Fibroblast of the conjunctiva (primary cell): ENCODE data around the gene LITAFD.
A peak's percentile ranks its signal among the peaks of the same experiment; 100 is the strongest.
"Not testable (repeated sequence)": the region's sequence is repeated elsewhere in the genome, so short reads cannot be mapped to it uniquely, and the experiment has no call there.

Experiments
- DNase-seq: peaks from one replicate; pipeline ENCODE4 v3.0.0-alpha.2; 2010; ENCODE audit warnings: low read depth

The LITAFD gene

DNA sequence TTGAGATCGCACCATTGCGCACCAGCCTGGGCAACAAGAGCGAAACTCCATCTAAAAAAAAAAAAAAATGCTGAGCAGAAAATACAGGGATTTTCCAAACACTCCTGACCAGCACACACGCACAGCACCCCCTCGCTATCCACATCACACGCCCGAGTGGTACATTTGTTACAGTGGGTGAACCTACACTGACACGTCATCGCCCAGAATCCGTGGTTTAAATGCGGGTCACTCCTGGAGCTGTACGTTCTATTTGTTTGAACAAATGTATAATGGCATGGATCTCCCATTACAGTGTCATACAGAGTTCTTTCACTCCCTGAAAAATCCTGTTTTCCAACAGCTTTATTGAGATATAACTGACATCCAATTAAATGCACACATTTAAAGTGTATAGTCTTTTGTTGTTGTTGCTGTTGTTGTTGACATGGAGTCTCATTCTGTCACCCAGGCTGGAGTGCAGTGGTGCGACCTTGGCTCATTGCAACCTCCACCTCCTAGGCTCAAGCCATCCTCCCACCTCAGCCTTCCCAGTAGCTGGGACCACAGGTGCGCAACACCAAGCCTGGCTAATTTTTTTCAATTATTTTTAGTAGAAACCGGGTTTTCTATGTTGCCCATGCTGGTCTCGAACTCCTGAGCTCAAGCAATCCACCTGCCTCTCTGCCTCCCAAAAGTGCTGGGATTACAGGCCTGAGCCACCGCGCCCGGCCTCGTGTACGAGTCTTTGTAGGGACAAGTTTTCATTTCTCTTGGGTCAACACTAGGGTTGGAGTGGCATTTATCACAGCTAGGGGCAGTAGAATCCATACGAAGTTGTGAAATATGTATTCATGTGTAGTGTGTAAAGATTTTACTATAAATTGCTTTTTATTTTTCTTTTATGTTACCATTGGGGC lies 8.9 kb upstream of the LITAFD start:
- DNase-seq, result no peak

DNA sequence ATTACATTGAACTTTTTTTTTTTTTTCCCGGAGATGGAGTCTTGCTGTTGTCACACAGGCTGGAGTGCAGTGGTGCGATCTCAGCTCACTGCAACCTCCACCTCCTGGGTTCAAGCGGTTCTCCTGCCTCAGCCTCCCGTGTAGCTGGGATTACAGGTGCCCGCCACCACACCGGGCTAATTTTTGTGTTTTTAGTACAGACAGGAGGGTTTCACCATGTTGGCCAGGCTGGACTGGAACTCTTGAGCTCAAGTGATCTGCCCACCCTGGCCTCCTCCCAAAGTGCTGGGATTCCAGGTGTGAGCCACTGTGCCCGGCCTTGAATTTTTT lies 8.3 kb upstream of the LITAFD start:
- not testable (repeated sequence) for DNase-seq

DNA sequence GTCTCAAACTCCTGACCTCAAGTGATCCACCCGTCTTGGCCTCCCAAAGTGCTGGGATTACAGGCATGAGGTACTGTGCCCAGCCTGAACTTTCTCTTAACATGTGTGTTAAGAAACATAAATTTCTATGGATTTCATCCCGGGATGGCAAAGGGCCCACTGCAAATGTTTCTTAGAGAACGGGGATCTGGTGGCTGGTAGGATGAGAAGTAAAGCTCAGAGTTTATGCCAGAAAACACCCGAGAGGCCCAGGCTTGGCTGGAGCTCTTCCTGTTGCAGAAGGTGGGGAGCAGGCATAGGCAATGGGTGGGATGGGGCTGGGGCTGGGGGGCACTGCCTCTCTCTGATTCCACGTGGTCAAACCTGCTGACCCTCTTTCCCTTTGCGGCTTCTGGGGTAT lies 7.8 kb upstream of the LITAFD start:
- DNase-seq, result peak; percentile 42

DNA sequence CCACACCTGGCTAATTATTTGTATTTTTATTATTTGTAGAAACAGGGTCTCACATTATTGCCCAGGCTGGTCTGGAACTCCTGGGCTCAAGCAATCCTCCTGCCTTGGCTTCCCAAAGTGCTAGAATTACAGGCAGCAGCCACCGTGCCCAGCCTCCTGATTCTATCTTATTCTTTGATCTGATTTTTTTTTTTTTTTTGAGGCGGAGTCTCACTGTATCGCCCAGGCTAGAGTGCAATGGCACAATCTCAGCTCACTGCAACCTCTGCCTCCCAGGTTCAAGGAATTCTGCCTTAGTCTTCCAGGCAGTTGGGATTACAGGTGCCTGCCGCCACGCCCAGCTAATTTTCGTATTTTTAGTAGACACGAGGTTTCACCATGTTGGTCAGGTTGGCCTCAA lies 6.8 kb upstream of the LITAFD start:
- not testable (repeated sequence) for DNase-seq

GRCh38 chr16:8877894-8878522 lies 4.1 kb upstream of the LITAFD start:
- no peak for DNase-seq

DNA sequence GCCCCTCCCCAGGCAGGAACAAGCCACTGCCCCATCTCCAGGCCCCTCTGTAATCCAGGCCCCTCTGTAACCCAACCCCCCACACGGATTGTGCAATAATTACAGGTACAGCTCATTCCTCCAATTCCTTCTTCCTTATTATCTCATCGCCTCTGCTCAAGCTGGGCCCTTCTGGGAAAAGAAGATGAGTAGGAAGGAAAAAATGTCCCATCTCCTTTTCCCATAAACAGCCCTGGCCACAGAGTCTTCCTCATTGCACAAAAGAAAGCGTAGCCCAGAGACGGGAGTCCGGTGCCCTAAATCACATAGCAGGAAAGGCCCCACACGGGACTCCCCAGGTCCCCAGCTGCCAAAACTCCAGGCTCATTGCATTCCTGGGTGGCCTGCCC lies 3.6 kb upstream of the LITAFD start:
- DNase-seq, result no peak

DNA sequence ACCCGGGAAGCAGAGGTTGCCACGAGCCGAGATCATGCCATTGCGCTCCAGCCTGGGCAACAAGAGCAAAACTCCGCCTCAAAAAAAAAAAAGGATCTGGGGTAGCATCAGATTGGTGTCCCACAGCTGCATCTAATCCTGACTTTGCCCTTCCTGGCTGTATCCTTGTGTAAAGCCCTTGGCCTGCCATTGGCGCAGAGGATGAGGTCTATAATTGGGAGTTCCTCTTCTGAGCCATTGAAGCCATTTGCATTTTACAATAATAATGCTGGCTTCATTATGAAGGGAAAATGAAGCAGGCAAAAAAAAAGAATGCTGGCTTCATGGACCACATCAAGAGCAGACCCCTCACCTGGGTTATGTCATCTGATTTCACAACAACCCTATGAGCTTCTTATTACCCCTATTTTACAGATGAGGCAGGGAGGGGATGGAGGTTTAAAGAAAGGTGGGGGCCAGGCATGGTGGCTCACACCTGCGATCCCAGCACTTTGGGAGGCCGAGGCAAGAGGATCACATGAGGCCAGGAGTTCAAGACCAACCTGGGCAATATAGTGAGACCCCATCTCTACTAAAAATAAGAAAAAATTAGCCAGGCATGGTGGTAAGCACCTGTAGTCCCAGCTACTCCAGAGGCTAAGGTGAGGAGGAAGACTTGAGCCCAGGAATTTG lies 1.2 kb upstream of the LITAFD start:
- DNase-seq, result no peak

DNA sequence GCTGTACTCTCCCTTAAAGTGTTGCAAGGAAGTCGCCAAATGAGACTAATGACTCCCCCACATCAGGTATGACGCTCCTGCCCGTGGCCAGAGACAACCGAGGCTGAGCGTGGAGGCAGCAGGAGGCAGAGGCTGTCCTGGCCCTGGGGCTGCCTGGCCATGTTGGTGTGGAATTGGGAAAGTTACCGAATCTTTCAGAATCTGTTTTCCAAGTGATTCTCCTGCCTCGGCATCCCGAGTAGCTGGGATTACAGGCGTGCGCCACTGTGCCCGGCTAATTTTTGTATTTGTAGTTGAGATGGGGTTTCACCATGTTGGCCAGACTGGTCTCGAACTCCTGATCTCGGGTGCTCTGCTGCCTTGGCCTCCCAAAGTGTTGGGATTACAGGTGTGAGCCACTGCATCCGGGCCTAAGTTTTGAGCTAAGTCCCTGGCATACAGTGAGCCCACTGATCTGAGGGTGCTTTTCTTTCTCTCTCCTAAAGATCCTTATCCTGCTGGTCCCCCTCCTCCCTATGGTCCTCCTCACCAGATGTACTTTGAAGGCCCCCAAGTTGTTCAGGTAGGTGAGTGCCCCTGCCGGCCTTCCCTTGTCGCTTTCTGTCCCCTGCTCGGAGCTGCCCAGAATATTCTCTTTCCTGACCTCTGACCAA lies 700 bp downstream of the LITAFD start:
- DNase-seq, result no peak

- no peak for DNase-seq
These were observed 3.8 kb downstream of the LITAFD start for GRCh38 chr16:8885674-8886592.

DNA sequence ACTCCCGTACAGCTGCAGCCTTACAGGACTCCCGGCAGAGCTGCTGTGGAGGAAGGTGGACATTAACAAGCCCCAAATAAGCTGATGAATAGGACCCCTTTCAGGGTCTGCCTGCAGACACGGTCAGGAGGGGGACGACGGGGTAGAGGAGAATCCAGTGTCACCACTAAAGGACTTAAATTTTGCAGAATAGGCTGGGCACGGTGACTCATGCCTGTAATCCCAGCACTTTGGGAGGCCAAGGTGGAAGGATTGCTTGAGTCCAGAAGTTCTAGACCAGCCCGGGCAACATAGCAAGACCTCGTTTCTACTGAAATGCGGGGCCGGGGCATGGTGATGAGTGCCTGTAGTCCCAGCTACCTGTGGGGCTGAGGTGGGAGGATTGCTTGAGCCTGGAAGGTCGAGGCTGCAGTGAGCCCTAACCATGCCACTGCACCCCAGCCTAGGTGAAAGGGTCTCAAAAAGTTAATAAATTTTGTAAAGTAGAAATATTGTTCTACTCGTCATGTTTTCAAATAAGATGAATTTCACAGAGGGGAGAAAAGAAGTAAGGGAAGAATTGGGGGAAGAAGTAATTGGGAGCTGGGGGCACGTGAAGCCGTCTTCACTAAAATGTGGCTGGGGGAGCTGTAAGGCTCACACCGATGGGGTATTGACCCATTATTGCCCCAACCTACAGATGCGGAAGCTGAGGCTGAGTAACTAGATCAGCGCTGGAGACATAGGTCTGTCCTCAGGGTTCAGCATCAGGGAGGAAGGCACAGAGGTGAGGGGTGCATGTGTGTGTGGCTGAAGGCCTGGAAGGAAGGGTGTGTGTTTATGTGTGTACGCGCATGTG lies 4.7 kb downstream of the LITAFD start:
- DNase-seq, result no peak

- no peak for DNase-seq
These were observed 5.2 kb downstream of the LITAFD start for GRCh38 chr16:8887431-8887765.

DNA sequence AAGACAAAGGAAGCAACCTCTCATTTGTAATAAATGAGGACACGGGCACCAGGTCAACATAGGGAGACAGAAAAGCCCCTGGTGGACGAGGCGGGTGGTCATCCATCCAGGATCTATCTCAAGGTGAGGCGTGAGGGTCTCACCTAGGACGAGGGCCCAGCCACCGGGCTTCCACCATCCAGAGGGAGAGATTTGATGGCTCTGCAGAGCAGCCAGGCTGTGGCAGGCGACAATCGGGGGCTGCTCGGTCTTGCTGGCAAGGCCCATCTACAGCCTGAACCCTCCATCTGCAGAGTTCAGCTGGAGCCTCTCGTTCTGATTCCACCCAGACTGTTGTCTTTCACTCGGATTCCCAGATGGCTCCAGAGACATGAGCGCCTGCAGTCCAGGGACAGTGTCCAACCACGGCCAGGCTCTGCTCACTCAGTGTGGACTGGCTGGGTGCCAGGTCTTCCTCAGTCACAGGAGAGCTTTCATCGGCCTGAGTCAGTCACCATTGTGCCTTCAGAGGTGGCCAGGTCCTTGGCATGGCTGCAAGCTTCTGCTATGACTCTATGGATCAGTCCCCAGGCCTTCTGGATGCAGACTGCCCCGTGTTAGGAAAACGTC lies 5.9 kb downstream of the LITAFD start:
- no peak for DNase-seq

DNA sequence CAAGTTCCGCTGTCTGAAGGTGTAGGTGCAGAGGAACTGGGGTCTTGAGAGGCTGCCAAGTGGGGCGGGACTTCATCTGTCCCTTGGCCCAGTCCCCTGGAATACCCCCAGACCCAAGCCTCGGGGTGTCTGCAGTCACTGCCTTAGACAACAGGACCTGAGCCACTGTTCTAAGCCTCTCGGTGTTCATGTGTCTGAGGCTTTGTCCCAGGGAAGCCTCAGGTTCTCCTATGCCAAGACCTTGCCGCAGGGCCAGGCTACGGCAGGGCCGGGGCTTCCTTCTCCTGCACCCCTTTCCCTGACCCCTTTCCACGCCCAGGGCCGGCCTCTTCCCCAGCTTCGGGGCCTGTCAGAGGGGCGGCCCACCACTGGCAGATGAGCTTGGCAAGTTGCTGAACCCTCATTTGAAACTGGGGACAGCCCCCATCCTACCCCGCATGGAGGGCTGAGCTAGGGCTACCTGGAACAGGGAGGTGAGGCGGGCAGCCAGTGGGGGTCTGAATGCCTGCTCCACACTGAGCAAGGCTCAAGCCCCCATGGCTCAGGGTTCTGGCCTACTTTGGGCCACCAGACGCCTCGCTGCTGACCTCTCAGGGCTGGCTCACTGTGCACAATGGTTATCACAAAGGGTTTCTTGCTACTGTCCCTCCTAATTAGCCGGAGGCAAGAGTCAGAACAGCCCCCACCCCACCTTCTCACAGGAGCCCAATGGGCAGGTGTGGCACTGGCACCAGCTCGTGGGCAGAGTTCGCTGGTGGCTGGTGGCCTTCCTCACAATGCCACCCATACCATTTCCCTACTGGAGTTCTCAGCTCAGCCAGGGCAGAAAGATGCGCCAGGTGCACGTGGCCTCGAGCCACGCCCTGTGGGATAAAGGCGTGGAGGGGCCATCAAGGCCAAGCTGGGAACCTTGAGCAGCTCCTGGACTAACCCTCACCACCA lies 7.1 kb downstream of the LITAFD start:
- DNase-seq, result no peak

DNA sequence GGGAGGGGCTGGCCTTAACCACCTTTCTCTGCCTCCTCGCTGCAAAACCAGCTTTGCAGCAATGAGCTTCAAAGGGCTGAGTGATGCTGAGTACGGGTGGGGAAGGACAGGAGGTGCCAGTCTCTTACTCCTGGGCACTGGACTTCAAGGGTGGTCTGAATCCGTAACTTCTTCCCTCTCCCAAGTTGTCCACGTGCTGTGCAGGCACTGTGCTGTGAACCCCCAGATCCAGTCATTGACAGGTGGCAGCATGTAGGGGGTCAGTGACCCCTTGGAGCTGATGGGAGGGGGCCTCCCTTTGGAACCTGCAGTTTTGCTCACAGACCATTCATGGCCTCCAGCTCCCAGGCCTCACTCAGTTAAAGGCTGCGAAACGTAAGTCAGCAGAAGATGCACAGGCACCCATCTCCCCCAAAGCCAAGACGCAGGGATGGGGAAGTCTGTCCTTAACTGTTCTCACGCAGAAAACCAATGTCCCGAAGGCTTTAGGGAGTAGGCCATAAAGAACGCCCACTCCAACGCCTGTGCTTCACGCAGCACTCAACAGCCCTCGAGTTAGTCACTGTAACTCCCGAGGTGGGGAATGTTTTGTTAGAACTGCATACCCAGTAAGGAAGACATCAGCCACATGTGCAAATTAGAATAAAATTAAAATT lies 7.9 kb downstream of the LITAFD start:
- DNase-seq, result no peak

DNA sequence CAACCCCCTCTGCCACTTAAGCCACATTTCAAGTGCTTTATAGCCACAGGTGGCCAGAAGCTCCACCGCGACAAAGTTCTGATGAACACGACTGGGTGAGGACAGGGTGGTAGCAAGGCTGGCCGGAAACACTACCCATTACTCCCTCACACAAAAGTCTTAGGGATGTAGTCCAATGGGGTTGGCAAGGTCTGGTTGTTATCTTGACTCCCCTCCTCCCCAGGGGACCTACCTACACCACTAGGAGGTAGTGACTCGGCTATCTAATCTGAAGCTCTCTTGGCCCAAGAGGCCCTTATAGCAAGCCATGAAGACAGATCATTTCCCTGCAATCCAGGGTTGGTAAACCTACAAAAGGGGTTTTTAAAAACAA lies 8.4 kb downstream of the LITAFD start:
- DNase-seq, result no peak

DNA sequence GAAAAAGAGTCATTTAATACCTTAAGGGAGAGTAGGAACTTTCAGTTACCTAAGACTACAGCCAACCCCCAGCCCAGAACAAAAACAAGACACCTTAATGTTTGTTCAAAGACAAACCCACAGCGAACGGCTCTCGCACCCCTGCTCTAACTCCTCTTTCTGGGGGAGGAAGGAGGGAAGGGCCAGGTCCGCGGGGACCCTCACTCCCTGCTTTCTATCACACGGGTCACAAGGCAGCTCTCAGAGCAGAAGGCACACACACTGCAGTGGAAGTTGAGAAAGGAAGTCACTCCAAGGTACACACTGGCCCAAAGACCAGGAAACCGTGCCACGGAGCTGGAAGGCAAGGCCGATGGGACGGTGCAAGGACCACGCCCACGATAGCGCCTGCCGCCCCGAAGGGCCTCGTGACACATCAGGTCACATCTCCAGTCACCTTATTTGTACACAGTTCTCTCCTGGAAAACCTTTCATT lies 10.0 kb downstream of the LITAFD start:
- DNase-seq, result no peak

DNA sequence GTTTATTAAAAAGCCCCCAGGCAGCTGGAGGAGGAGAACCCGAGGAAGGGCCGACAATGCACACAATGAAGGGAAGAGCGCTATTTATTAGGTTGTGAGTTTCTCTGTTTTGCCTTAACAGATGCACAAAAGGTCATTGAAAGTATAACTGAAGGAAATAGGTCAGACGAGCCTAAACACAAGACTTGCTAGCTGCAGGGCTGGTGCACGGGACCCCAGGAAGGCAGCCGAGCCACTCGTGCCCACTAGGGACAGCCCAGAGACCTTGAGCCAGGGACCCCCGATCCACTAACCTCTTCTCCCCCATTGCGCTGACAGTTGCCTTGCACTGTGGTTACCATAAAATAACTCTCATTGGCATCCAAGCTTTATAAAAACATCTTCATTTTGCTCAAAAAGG lies 11.3 kb downstream of the LITAFD start:
- DNase-seq, result no peak

GRCh38 chr16:8893976-8894690 lies 12.0 kb downstream of the LITAFD start:
- no peak for DNase-seq
